Amygdala (tissue), 56 donors: ENCODE measurements around the gene NPEPL1.
"Not testable (repeated sequence)": the region's sequence is repeated elsewhere in the genome, so short reads cannot be mapped to it uniquely, and the experiment has no call there.

Experiments used
- DNase-seq, 56 donors: peaks; one replicate each; lab custom pipeline; 2025; lab: John Stamatoyannopoulos, UW

The NPEPL1 gene

GRCh38 chr20:58753267-58753921 lies 60.8 kb downstream of the NPEPL1 start:
- DNase-seq, result no peak

GRCh38 chr20:58753922-58754551 lies 61.4 kb downstream of the NPEPL1 start:
- no peak for DNase-seq

- no peak for DNase-seq
Measured at GRCh38 chr20:58754584-58754983, 62.0 kb downstream of the NPEPL1 start.

GRCh38 chr20:58755062-58755697 lies 62.6 kb downstream of the NPEPL1 start:
- no peak for DNase-seq

GRCh38 chr20:58755766-58756449 lies 63.3 kb downstream of the NPEPL1 start:
- DNase-seq, result no peak

- no peak for DNase-seq
Measured at GRCh38 chr20:58756450-58756775, 63.8 kb downstream of the NPEPL1 start.

GRCh38 chr20:58757647-58758046 lies 65.0 kb downstream of the NPEPL1 start:
- DNase-seq, result not testable (repeated sequence)

- DNase-seq, result no peak
Measured at GRCh38 chr20:58759947-58760346, 67.3 kb downstream of the NPEPL1 start.

GRCh38 chr20:58760856-58761255 lies 68.3 kb downstream of the NPEPL1 start:
- peak in 1 of 56 donors; percentile 9 for DNase-seq

- DNase-seq, result no peak
Measured at GRCh38 chr20:58762120-58762519, 69.5 kb downstream of the NPEPL1 start.

- DNase-seq, result no peak
Measured at GRCh38 chr20:58763076-58763475, 70.5 kb downstream of the NPEPL1 start.
